ENCODE data around the gene MTURN.

- no peak for TF ChIP-seq CTCF (IDR thresholded peaks at IDR 0.05)
- TF ChIP-seq POLR2A (IDR thresholded peaks at IDR 0.05) = no peak
Observed at GRCh38 chr7:30104157-30104556, 30.6 kb upstream of the MTURN start.
